ENCODE measurements around the gene SLC6A11.

SLC6A11 gene

DNA sequence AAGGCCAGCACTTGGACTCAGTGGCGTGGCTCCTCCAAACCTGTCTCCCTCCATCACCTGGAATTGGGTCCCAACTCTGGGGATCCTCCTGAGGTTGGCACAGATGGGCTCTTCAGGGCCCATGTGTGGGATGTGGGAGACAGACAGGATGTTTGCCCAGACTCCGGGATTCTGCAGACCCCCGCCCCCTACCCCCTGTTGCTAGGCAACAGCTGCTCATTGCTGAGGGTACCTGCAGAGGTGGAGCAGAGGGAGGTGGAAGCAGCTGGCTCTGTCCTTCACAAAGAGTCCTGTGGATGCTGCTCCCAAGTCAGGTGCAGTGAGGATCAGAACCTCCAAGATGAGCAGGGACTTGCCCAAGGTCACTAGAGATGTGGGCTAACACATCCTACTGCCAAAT is 136.5 kb downstream of the SLC6A11 start:
- no peak for TF ChIP-seq CTCF (IDR thresholded peaks at IDR 0.05; ENCODE audit: control insufficient read depth, extremely low read depth, insufficient read depth)
- H3K4me3 ChIP-seq (ENCODE audit: low read depth, low read length): no peak overlapping the region
- DNase-seq (ENCODE audit: low read depth): no peak

GRCh38 chr3:10954740-10955139 is 138.7 kb downstream of the SLC6A11 start:
- H3K4me3 ChIP-seq (ENCODE audit: low read depth, low read length): no peak overlapping the region
- TF ChIP-seq CTCF (IDR thresholded peaks at IDR 0.05; ENCODE audit: control insufficient read depth, extremely low read depth, insufficient read depth): no peak
- DNase-seq (ENCODE audit: low read depth): no peak

DNA sequence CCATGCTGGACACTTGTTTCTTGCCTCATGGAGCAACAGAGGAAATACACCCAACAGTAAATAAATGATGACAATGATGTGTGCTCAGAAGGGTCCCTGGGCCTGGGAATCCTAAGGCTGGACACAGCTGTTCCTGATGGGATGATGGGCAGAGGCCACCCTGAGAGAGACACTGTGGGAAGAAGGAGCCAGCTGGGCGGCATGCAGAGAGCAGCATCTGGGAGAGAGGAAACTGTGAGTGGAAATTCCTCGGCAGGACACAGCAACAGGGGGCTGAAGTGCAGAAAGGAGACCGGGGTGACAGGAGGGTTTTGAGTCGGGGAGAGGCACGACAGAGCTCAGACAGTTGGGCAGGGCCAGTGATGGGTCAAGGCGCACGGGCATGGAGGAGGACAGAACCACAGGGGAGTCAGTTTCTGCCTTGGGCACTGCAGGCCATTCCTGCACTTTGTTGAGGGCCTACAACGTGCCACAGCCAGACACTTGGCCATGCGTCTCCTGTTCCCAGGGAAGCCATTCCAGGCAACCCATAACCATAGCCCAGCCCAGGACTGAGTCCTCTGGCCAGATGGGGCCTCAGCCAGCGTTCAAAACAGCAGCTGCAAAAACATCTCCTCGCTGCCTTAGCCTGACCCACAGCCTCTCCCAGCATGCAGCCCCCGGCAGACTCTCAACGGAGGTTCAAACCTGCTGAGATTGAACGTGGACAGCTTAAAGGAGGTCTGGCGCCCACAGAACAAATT is 139.9 kb downstream of the SLC6A11 start:
- no peak overlapping the region for H3K4me3 ChIP-seq (ENCODE audit: low read depth, low read length)
- no peak for TF ChIP-seq CTCF (IDR thresholded peaks at IDR 0.05; ENCODE audit: control insufficient read depth, extremely low read depth, insufficient read depth)
- no peak for DNase-seq (ENCODE audit: low read depth)

DNA sequence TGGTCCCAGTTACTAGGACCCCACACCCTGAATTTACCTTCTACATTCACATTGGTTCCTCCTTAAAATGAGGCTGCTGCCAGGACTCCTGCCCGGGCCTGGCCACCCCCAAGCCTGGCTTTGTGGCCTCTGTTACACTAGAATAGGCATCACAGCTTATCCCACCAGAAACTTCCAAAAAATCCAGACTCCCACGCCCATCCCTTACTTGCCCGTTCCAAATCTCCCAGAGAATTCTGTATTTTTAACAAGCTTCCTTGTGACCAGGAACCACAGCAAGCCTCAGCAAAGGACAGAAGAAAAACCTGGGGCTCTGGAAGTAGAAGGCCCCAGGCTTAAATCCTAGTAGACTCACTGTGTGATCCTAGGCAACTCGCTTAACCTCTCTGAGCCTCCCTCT is 140.5 kb downstream of the SLC6A11 start:
- no peak for TF ChIP-seq CTCF (IDR thresholded peaks at IDR 0.05; ENCODE audit: control insufficient read depth, extremely low read depth, insufficient read depth)
- H3K4me3 ChIP-seq (ENCODE audit: low read depth, low read length): no peak overlapping the region
- DNase-seq (ENCODE audit: low read depth): no peak

DNA sequence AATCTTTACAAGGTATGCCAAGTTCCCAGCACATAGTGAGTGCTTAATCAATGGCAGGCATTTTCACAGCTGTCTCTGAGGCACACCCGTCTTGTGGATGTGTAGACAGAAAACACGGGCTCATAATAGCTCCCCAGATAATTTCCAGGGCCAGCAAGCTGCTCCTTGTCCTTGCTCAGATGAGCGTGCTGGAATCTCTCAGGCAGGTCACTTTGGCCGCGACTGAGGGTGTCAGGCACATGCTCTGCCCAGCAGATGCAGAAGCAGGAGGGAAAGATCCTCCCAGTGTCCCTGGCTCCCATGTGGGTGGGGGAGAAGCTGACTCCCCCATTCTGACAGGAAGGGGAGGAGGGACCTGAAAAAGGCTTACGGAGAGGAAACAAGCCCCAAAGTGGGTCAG is 141.0 kb downstream of the SLC6A11 start:
- no peak overlapping the region for H3K4me3 ChIP-seq (ENCODE audit: low read depth, low read length)
- DNase-seq (ENCODE audit: low read depth): no peak
- TF ChIP-seq CTCF (IDR thresholded peaks at IDR 0.05; ENCODE audit: control insufficient read depth, extremely low read depth, insufficient read depth): no peak

- H3K4me3 ChIP-seq (ENCODE audit: low read depth, low read length): no peak overlapping the region
- no peak for TF ChIP-seq CTCF (IDR thresholded peaks at IDR 0.05; ENCODE audit: control insufficient read depth, extremely low read depth, insufficient read depth)
- no peak for DNase-seq (ENCODE audit: low read depth)
These were observed 142.1 kb downstream of the SLC6A11 start for GRCh38 chr3:10957976-10958749.
